Body of pancreas (tissue), 4 donors: Measurements from ENCODE around the gene MRPS25. TPM values are rescaled to one million over a fixed set of nuclear protein-coding genes. Genes with fewer than 3 reads are reported as not detected.

ENCODE experiments used
- ATAC-seq: fragments of 150-250 bp; one replicate; pipeline ENCODE4 v1.9.1; 2016
- DNase-seq, 4 donors: peaks; one replicate each; pipeline ENCODE4 v3.0.0-alpha.2; 2019
- H3K27ac ChIP-seq, 4 donors: fragments of 200-600 bp; sonication (generic); 1 replicate in 3 of 4; 2 replicates in 1 of 4; pipeline versions ENCODE4 v1.5.1 to v1.6.1; 2016 to 2019; ENCODE audit warnings: mild to moderate bottlenecking in 1 of 4, mixed read lengths in 1 of 4, moderate library complexity in 1 of 4
- H3K27me3 ChIP-seq, 2 donors: fragments of 200-600 bp; sonication (generic); one replicate each; pipeline ENCODE4 v1.6.0; 2016; ENCODE audit warnings: mild to moderate bottlenecking in 1 of 2
- H3K36me3 ChIP-seq, 2 donors: fragments of 200-600 bp; sonication (generic); replicated peaks in 1 of 2; 2 replicates each; pipeline ENCODE4 v1.5.1; 2016; ENCODE audit warnings: low read depth in 2 of 2; ENCODE audit not compliant: insufficient read depth in 1 of 2
- H3K4me1 ChIP-seq: fragments of 200-600 bp; sonication (generic); one replicate; pipeline ENCODE4 v1.6.0; 2016
- H3K4me3 ChIP-seq, 2 donors: fragments of 200-600 bp; sonication (generic); 1 replicate in 1 of 2; 2 replicates in 1 of 2; pipeline ENCODE4 v1.5.1; 2016 to 2019
- H3K9me3 ChIP-seq, 3 donors: fragments of 200-600 bp; sonication (generic); 1 replicate in 2 of 3; 2 replicates in 1 of 3; pipeline ENCODE4 v1.5.1; 2016
- CTCF ChIP-seq, 7 experiments: fragments of 450-650 bp in 4 of 7; fragments of 200-600 bp in 3 of 7; sonication (generic) in 3 of 7; IDR thresholded peaks; one replicate each; pipeline ENCODE4 v1.5.1; 2016 to 2019; ENCODE audit warnings: antibody characterized with exemption in 7 of 7
- POLR2A ChIP-seq, 3 donors: fragments of 450-650 bp; IDR thresholded peaks; one replicate each; pipeline ENCODE4 v1.6.1; 2016; ENCODE audit warnings: antibody characterized with exemption in 3 of 3, mild to moderate bottlenecking in 2 of 3
- WGBS, 2 donors: methylation state at CpG; one replicate each; pipeline ENCODE4 v1.1.5; 2017; 5-methylcytosine and 5-hydroxymethylcytosine counted together
- intact Hi-C: fragments of 100-400 bp; cut with DNase I; formaldehyde crosslinking; loops from one replicate; pipeline ENCODE4 v1.15.1; 2023
- total RNA-seq, 2 donors: library from RNA; depleted of rRNA; stranded (reverse); fragments of >200 nt; gene quantifications; one replicate each; pipeline ENCODE4 v1.1.0, GENCODE V29; 2016

MRPS25 gene
- total RNA-seq, 2 donors from 2014 or later, result 17.1 to 24.7 TPM

GRCh38 chr3:15043408-15044171 is 21.5 kb downstream of the MRPS25 start:
- DNase-seq (no peak), ATAC-seq (no peak)
- intact Hi-C loops, result no loop called here
- TF ChIP-seq CTCF (IDR thresholded peaks at IDR 0.05) (no peak), POLR2A (IDR thresholded peaks at IDR 0.05) (no peak)
- Histone ChIP-seq H3K36me3 (peaks cover 0 to 24% of the 10 kb centered on the region in 2 donors), H3K4me1 (no peaks in the 10 kb centered on the region), H3K27ac (no peak overlapping the region), H3K4me3 (no peak overlapping the region), H3K27me3 (no peaks in the 10 kb centered on the region), H3K9me3 (no peaks in the 10 kb centered on the region)
- 84% methylated on average over 10 to 11 of the region's 11 CpGs for WGBS, 2 donors

GRCh38 chr3:15042936-15043335 is 22.2 kb downstream of the MRPS25 start:
- ATAC-seq (no peak), DNase-seq (no peak)
- intact Hi-C loops, result no loop called here
- WGBS, 2 donors, result 87 to 91% methylated on average over 3 of the region's 3 CpGs
- Histone ChIP-seq H3K27ac (no peak overlapping the region), H3K27me3 (no peaks in the 10 kb centered on the region), H3K4me3 (no peak overlapping the region), H3K36me3 (peaks cover 0 to 19% of the 10 kb centered on the region in 2 donors), H3K4me1 (no peaks in the 10 kb centered on the region), H3K9me3 (no peaks in the 10 kb centered on the region)
- TF ChIP-seq CTCF (IDR thresholded peaks at IDR 0.05) (no peak), POLR2A (IDR thresholded peaks at IDR 0.05) (no peak)

GRCh38 chr3:15041950-15042349 is 23.2 kb downstream of the MRPS25 start:
- Histone ChIP-seq H3K4me3 (no peak overlapping the region), H3K27me3 (no peaks in the 10 kb centered on the region), H3K9me3 (no peaks in the 10 kb centered on the region), H3K27ac (no peak overlapping the region), H3K4me1 (no peaks in the 10 kb centered on the region), H3K36me3 (peaks cover 0 to 20% of the 10 kb centered on the region in 2 donors)
- WGBS, 2 donors, result 72 to 94% methylated on average over 3 of the region's 3 CpGs
- intact Hi-C loops, result no loop called here
- DNase-seq (peak in 1 of 4 donors; percentile 16), ATAC-seq (no peak)
- TF ChIP-seq POLR2A (IDR thresholded peaks at IDR 0.05), result no peak

GRCh38 chr3:15040844-15041243 is 24.3 kb downstream of the MRPS25 start:
- ATAC-seq, result no peak
- intact Hi-C loops, result no loop called here
- no peak overlapping the region for H3K4me3 ChIP-seq
- H3K27me3 ChIP-seq, result no peaks in the 10 kb centered on the region
- no peaks in the 10 kb centered on the region for H3K9me3 ChIP-seq
- TF ChIP-seq CTCF (IDR thresholded peaks at IDR 0.05) (no peak), POLR2A (IDR thresholded peaks at IDR 0.05) (no peak)
- DNase-seq, result no peak
- H3K27ac ChIP-seq, result no peak overlapping the region
- H3K36me3 ChIP-seq, result peaks cover 0 to 13% of the 10 kb centered on the region in 2 donors
- 72 to 76% methylated on average over 3 of the region's 3 CpGs for WGBS, 2 donors
- no peaks in the 10 kb centered on the region for H3K4me1 ChIP-seq

GRCh38 chr3:15038306-15038705 is 26.8 kb downstream of the MRPS25 start:
- no peaks in the 10 kb centered on the region for H3K27me3 ChIP-seq
- intact Hi-C loops, result no loop called here
- no peak overlapping the region for H3K4me3 ChIP-seq
- H3K27ac ChIP-seq, result no peak overlapping the region
- DNase-seq, result no peak
- TF ChIP-seq POLR2A (IDR thresholded peaks at IDR 0.05), result no peak
- TF ChIP-seq CTCF (IDR thresholded peaks at IDR 0.05), result no peak
- no peaks in the 10 kb centered on the region for H3K4me1 ChIP-seq
- ATAC-seq, result no peak
- peaks cover 9 to 22% of the 10 kb centered on the region in 2 donors for H3K36me3 ChIP-seq
- H3K9me3 ChIP-seq, result no peaks in the 10 kb centered on the region
- WGBS, 2 donors, result 85 to 88% methylated on average over 6 of the region's 6 CpGs
